Esophagus (tissue), 2 donors: ENCODE data around the gene NPTN. TPM values are rescaled to one million over a fixed set of nuclear protein-coding genes. Genes with fewer than 3 reads are reported as not detected.

Experiments used
- H3K27ac ChIP-seq, 2 donors: one replicate each; pipeline ENCODE4 v1.5.1; 2013; ENCODE audit warnings: low read depth in 2 of 2, mild to moderate bottlenecking in 2 of 2, inconsistent platforms in 1 of 2, low read length in 1 of 2, moderate library complexity in 1 of 2
- H3K27me3 ChIP-seq, 2 donors: one replicate each; pipeline ENCODE4 v1.6.1; 2013; ENCODE audit warnings: low read length in 2 of 2, control low read depth in 1 of 2, mild to moderate bottlenecking in 1 of 2; ENCODE audit not compliant: insufficient read depth in 2 of 2, control insufficient read depth in 1 of 2
- H3K36me3 ChIP-seq, 2 donors: one replicate each; pipeline ENCODE4 v1.6.1; 2013; ENCODE audit warnings: low read length in 1 of 2; ENCODE audit not compliant: control insufficient read depth in 2 of 2, insufficient read depth in 2 of 2
- H3K4me1 ChIP-seq, 2 donors: one replicate each; pipeline ENCODE4 v1.6.1; 2013; ENCODE audit warnings: low read length in 1 of 2; ENCODE audit not compliant: control insufficient read depth in 2 of 2, insufficient read depth in 2 of 2
- H3K4me3 ChIP-seq, 2 donors: one replicate each; pipeline ENCODE4 v1.5.1; 2013; ENCODE audit warnings: low read length in 2 of 2, mild to moderate bottlenecking in 2 of 2, low read depth in 1 of 2, moderate library complexity in 1 of 2
- H3K9me3 ChIP-seq, 2 donors: one replicate each; pipeline ENCODE4 v1.6.1; 2013; ENCODE audit warnings: mild to moderate bottlenecking in 2 of 2, low read depth in 1 of 2, low read length in 1 of 2, moderate library complexity in 1 of 2; ENCODE audit not compliant: control insufficient read depth in 2 of 2, insufficient read depth in 1 of 2
- WGBS, 2 donors: extraction: QIAGEN DNeasy Blood & Tissue Kit; methylation state at CpG; one replicate each; pipeline ENCODE4 v1.1.7; 2013; 5-methylcytosine and 5-hydroxymethylcytosine counted together
- polyA plus RNA-seq, 2 donors: library from polyadenylated mRNA; stranded (reverse); fragments of 200-250 nt; gene quantifications; one replicate each; pipeline ENCODE4 v1.2.3, GENCODE V29; 2013
- donor health status: healthy with polysubstance abuse.
- donor health status: Bipolar disorder and iron deficiency.

Gene NPTN
- polyA plus RNA-seq, 2 donors, result 30.0 to 82.0 TPM

DNA sequence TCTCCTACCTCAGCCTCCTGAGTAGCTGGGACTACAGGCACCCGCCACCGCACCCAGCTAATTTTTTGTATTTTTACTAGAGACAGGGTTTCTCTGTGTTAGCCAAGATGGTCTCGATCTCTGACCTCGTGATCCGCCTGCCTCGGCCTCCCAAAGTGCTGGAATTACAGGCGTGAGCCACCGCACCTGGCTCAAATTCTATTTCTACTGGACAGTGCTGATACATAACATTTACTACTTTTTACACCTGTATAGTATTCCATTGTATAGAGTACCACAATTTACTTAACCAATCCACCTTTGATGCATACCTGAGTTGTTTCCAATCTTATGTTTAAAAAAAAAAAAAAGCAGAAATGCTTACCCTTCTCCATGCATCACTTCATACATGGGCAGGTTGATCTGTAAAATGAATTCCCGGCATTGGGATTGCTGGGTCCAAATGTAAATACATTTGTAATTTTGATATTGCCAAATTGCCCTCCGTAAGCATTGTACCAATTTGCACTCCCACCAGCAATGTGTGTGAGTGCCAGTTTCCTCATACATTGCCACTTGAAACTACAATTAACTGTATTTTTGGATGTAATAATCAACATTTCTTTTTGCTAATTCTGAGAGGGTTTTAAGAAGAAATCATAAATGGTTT, 94.5 kb downstream of the NPTN start:
- H3K27ac ChIP-seq, result no peak overlapping the region
- H3K36me3 ChIP-seq, result no peaks in the 10 kb centered on the region
- no peaks in the 10 kb centered on the region for H3K27me3 ChIP-seq
- H3K9me3 ChIP-seq, result no peaks in the 10 kb centered on the region
- WGBS, 2 donors, result 96 to 98% methylated on average over 10 of the region's 10 CpGs
- no peak overlapping the region for H3K4me3 ChIP-seq
- no peaks in the 10 kb centered on the region for H3K4me1 ChIP-seq

DNA sequence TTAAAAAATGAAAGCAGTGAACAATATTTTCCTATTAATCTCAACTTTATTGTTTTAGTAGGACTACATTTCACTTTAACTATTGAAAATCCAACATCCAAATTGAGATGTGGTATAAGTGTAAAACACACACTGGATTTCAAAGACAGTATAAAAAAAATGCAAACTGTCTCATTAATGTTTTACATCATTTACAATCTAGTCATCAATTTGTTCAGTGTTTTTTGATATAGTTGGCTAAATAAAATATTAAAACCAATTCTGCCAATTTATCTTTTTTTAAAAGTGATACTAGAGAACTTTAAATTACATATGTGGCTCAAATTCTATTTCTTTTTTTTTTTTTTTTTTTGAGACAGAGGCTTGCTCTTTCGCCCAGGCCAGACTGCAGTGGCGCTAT, 95.1 kb downstream of the NPTN start:
- Histone ChIP-seq H3K4me1 (no peaks in the 10 kb centered on the region), H3K4me3 (no peak overlapping the region), H3K27me3 (no peaks in the 10 kb centered on the region), H3K9me3 (no peaks in the 10 kb centered on the region), H3K36me3 (no peaks in the 10 kb centered on the region), H3K27ac (no peak overlapping the region)
- 92 to 93% methylated on average over 2 of the region's 2 CpGs for WGBS, 2 donors

GRCh38 chr15:73530649-73531048, 102.5 kb downstream of the NPTN start:
- H3K4me1 ChIP-seq, result no peaks in the 10 kb centered on the region
- H3K27ac ChIP-seq, result no peak overlapping the region
- WGBS, 2 donors, result 48 to 59% methylated on average over 3 of the region's 3 CpGs

GRCh38 chr15:73527598-73527997, 105.6 kb downstream of the NPTN start:
- Histone ChIP-seq H3K4me1 (no peaks in the 10 kb centered on the region), H3K9me3 (no peaks in the 10 kb centered on the region), H3K27me3 (no peaks in the 10 kb centered on the region), H3K36me3 (no peaks in the 10 kb centered on the region), H3K27ac (no peak overlapping the region), H3K4me3 (no peak overlapping the region)
- WGBS, 2 donors, result 94 to 97% methylated on average over 2 of the region's 2 CpGs

More at GRCh38 chr15:73530649-73531048, 102.5 kb downstream of the NPTN start:
- Histone ChIP-seq H3K36me3 (no peaks in the 10 kb centered on the region), H3K4me3 (no peak overlapping the region), H3K9me3 (no peaks in the 10 kb centered on the region), H3K27me3 (no peaks in the 10 kb centered on the region)

- no peak overlapping the region for H3K27ac ChIP-seq
- 91 to 92% methylated on average over 1 of the region's 1 CpG for WGBS, 2 donors
- no peaks in the 10 kb centered on the region for H3K9me3 ChIP-seq
- no peaks in the 10 kb centered on the region for H3K4me1 ChIP-seq
- H3K4me3 ChIP-seq, result no peak overlapping the region
- H3K27me3 ChIP-seq, result no peaks in the 10 kb centered on the region
- no peaks in the 10 kb centered on the region for H3K36me3 ChIP-seq
Observed at GRCh38 chr15:73524919-73525318, 108.3 kb downstream of the NPTN start.

- no peaks in the 10 kb centered on the region for H3K9me3 ChIP-seq
- H3K27me3 ChIP-seq, result no peaks in the 10 kb centered on the region
- H3K4me3 ChIP-seq, result no peak overlapping the region
- H3K36me3 ChIP-seq, result no peaks in the 10 kb centered on the region
- H3K4me1 ChIP-seq, result no peaks in the 10 kb centered on the region
- H3K27ac ChIP-seq, result no peak overlapping the region
- 69 to 76% methylated on average over 1 of the region's 1 CpG for WGBS, 2 donors
Observed at GRCh38 chr15:73522011-73522410, 111.2 kb downstream of the NPTN start.

DNA sequence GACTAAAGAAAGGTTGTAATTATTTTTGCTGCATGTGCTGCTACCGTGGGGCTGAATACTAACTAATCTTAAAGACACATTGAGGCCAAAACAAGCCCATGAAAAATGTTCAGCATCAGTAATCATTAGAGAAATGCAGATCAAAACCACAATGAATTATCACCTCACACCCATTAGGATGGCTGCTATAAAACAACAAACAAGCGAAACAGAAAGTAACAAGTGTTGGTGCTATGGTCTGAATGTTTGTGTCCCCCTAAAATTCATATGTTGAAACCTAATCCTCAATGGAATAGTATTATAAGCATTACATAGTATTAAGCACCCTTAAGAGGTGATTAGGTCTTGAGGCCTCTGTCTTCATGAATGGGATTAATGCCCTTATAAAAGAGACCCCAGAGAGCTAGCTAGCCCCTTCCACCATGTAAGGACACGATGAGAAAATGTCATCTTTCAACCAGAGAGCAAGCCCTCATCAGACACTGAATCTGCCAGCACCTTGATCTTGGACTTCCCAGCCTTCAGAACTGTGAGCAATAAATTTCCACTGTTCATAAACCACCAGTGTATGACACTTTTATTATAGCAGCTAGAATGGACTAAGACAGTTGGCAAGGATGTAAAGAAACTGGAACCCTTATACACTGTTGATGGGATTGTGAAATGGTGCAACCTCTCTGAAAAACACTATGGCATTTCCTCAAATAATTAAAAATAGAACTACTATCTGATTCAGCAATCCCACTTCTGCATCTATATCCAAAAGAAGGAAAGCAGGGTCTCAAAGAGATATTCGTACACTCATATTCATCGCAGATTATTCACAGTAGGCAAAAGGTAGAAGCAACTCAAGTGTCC, 114.1 kb downstream of the NPTN start:
- no peak overlapping the region for H3K4me3 ChIP-seq
- H3K9me3 ChIP-seq, result no peaks in the 10 kb centered on the region
- no peaks in the 10 kb centered on the region for H3K27me3 ChIP-seq
- no peaks in the 10 kb centered on the region for H3K4me1 ChIP-seq
- no peaks in the 10 kb centered on the region for H3K36me3 ChIP-seq
- WGBS, 2 donors, result 88 to 89% methylated on average over 5 of the region's 5 CpGs
- no peak overlapping the region for H3K27ac ChIP-seq

DNA sequence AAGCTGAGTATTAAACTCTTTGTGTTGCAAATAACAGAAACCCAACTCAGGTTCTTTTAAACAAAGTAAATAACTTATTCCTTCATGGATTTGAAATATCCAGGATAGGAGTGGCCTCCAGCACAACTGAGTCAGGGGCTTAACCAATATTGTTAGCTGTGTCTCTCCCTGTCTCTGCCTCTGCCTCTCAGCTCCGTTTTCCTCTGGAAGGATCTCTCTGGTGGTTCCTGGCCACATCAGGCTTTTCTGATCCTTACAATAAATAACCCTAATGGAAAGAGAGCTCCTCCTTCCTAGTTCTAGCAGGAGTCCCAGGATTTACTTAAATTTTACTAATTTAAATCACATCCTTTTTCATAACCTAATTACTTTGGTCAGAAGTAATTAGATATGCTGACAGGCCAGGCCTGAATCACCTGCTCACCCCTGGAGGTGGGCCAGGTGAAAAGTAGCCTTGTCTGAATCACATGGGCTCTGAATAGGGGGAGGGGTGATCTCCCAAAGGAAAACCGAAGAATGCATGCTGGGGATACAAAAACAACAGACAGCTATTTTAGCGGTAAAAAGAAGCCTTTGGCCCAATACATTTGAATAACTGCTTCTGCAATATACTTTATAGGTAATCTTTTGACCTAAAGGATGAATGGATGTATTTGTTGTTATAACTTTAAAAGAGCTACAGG, 114.9 kb downstream of the NPTN start:
- Histone ChIP-seq H3K4me1 (no peaks in the 10 kb centered on the region), H3K4me3 (no peak overlapping the region), H3K9me3 (no peaks in the 10 kb centered on the region), H3K27ac (no peak overlapping the region), H3K27me3 (no peaks in the 10 kb centered on the region), H3K36me3 (no peaks in the 10 kb centered on the region)
- 59 to 66% methylated on average over 3 of the region's 3 CpGs for WGBS, 2 donors

DNA sequence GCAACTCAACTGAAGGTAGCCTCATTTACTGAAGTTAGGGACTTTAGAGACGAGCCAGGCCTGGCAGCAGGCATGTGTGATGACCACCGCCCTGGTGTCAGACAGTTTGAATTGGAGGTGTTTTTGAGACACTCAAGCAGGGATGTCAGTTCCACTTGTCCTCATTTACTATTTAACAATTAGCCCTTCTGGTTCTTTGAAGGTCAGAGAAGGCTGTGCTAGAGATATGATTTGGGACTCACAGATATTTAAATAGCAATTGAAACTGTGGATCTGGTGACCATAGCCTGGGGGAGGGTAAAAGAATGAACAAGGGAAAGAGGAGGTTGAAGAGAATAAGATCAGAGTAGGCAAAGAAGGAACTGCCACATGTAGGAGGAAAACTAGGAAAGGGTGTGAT, 115.6 kb downstream of the NPTN start:
- Histone ChIP-seq H3K27me3 (no peaks in the 10 kb centered on the region), H3K4me3 (no peak overlapping the region), H3K4me1 (no peaks in the 10 kb centered on the region), H3K36me3 (no peaks in the 10 kb centered on the region), H3K27ac (no peak overlapping the region), H3K9me3 (no peaks in the 10 kb centered on the region)
- 87 to 88% methylated on average over 2 of the region's 2 CpGs for WGBS, 2 donors
